GM12873 (cell line): ENCODE measurements around the gene C13orf46.

Experiments used
- CTCF ChIP-seq: IDR thresholded peaks from 2 replicates; pipeline ENCODE4 v1.5.1; 2012; ENCODE audit warnings: low read depth, mild to moderate bottlenecking, moderate library complexity, low read length, control low read depth; ENCODE audit not compliant: insufficient read depth; ENCODE audit errors: missing control alignments

The C13orf46 gene

GRCh38 chr13:113999618-113999910, 25.7 kb upstream of the C13orf46 start:
- no peak for TF ChIP-seq CTCF

- TF ChIP-seq CTCF, result no peak
These were observed 25.1 kb upstream of the C13orf46 start for GRCh38 chr13:113998781-113999617.

GRCh38 chr13:113997845-113998751, 24.2 kb upstream of the C13orf46 start:
- no peak for TF ChIP-seq CTCF

- no peak for TF ChIP-seq CTCF
These were observed 23.3 kb upstream of the C13orf46 start for GRCh38 chr13:113996912-113997745.

GRCh38 chr13:113996081-113996911, 22.4 kb upstream of the C13orf46 start:
- TF ChIP-seq CTCF, result no peak

GRCh38 chr13:113995051-113995601, 21.2 kb upstream of the C13orf46 start:
- TF ChIP-seq CTCF, result no peak
